NCI-H2107 (cell line): ENCODE measurements around the gene CLIP4.

Experiments
- DNase-seq: peaks from one replicate; lab custom pipeline; 2025; lab: John Stamatoyannopoulos, UW

Gene CLIP4

DNA sequence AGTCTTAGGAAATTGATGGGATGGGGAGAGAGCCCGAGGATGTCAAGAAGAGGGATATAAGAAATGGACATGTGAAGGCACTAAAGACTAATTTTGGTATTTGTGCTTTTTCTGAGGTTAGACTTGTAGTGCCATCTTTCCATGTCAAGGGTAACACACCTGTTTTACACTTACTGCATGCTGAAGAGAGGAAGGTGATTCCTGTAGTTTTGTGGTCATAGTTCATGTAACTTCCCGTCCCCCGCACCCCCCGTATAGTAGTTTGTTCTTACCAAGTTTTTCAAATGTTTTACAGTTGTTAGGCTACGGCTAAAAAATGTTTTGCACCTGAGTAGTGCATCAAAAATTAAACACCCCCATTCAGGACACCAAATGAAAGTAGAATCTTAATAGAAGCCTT, 73.8 kb downstream of the CLIP4 start:
- no peak for DNase-seq

DNA sequence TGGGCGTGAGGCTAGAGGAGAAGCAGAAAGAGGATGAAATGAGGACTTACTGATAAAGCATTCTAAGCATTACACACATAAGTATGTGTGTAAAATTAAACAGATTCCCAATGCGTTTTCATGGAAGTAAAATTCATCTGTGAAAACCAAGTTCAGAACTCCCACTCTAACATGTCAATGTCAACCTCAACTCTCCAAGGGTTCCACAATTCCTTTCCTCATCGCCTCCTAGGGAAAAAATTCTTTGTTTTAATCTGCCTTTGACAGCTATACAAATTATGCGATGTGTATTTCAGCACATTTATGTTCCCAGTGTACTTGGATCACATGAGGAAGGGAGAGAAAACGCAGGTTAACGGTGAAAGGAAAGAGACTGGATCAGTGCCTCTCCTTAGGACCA, 76.6 kb downstream of the CLIP4 start:
- DNase-seq, result no peak

DNA sequence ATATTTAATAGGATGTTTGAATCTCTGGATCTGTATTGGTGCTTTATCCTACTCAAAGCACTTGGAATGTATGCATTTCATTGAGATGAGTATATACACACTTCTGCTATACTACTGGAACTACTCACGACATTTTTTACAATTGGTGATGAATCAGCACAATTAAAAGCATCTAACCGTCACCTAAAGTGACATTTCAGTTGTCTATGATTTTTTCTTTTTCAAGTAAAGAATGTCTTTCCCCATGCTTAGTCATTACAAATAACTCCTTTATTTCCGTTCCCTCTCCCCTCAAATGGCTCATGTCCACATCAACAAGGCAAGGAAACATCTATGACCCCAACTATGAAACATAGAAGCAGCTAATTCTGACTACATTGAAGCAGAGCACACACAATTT, 77.3 kb downstream of the CLIP4 start:
- no peak for DNase-seq

DNA sequence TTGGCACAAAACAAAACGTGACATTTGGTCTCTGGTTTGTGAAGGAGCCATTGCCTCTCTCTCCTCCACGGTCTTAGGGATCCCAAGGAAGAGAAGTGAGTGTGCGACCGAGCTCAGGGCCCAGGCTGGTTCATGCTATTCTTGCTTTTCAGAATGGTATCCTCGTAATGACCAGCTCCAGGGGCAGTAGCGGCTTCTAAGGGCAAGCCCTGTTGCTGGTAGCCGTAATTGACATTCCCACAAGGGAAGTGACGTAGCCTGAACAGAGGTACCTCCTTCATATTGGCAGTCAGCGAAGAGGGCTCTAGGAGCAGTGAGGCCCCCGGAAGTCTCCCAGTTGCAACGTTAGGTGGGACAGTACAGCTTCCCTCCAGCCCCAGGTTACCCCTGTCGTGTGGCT, 77.9 kb downstream of the CLIP4 start:
- DNase-seq, result no peak

DNA sequence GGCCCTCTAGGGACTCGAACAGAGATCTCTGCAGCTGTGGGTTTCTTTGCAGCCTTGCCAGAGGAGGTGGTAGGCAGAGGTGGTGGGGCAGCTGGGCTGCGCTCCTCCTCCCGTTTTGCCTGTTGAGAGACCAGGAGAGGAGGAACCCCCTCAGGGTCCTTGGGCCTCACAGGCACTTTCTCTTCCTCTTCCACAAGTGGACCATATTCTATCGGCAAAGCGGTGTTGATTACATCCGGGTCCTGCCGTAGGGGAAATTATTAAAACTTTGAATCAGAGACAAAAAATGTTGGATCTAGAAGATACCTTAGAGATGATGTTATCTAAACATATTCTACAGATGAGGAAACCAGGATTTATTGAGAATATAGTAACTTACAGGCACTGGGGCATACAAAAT, 78.5 kb downstream of the CLIP4 start:
- no peak for DNase-seq

DNA sequence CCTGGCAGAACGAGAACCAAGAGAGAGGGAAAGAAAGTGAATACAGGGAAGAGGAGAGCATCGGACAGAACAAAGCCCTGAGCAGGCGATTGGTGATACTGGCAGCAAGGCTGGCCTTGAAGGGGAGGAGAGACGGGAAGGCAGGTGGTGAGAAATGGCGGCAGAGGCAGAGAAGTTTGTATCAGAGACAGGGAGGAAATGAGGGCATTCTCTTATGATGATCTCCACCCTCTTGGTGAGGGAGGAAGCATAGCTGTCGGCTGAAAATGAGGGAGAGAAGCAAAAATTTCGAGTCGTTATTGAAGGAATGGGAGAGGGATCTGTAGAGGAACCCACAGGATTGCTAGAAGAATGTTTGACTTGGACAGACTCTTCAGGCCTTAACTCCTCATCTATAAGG, 80.6 kb downstream of the CLIP4 start:
- no peak for DNase-seq

DNA sequence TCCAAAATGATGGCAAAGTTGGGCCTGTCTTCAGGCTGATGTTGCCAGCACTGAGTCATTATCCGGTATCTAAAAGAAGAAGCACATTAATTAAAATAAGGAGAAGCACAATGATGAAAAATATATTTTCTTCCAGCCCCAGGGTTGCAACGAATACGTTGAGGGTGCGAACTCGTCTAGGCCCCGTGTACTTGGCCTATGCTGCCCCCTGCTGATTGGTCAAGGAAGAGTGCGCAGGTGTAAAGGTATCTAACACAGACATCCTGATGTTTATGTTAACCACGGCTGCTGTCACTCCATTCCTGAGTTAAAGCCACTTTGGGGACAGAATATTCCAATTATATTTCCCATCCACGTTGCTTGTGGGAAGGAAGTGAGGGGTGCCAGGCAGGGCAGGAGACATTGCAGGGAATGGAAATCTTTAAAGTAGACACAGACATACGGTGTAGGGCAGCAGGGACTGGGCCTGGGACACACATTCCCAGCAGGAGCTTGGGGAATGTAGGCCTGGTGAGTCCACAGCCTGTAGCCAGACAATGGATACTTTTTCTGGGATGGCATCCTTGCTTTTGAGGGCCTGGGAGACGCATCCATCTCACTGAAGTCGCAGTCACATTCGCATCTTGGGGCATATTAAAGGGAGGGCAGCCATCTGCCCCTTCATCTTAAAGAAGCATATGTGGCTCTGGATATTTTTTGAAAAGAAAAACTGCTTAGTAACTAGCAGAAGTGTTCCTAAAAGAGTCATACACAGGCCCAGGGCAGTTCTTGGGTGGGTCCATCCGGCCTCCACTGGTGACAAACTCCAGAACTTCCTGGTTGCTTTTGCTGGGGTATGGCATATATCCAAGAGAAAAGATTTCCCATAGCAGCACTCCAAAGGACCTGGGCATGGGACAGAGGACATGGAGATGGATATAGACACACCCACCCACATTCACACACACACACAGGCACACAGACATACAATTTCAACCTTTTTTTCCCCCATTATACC, 81.9 kb downstream of the CLIP4 start:
- DNase-seq, result peak; percentile 26

DNA sequence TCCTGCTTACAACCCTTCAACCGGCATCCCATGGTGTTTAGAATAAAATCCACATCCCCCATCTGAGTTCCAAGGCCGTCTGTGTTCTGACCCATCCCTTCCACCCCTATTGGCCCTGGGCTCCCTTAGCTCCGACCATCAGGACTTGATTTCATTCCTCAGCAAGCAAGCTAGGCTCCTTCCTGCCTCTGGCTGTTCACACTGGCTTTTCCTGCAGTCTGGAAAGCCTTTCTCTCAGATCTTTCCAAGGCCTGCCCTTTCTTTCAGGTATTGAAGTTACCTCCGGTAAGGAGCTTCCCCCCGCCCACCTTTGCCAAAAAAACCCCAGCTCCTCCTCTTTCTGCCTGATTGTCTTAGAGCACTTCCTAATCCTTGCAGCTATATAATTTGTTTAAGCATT, 86.8 kb downstream of the CLIP4 start:
- no peak for DNase-seq

DNA sequence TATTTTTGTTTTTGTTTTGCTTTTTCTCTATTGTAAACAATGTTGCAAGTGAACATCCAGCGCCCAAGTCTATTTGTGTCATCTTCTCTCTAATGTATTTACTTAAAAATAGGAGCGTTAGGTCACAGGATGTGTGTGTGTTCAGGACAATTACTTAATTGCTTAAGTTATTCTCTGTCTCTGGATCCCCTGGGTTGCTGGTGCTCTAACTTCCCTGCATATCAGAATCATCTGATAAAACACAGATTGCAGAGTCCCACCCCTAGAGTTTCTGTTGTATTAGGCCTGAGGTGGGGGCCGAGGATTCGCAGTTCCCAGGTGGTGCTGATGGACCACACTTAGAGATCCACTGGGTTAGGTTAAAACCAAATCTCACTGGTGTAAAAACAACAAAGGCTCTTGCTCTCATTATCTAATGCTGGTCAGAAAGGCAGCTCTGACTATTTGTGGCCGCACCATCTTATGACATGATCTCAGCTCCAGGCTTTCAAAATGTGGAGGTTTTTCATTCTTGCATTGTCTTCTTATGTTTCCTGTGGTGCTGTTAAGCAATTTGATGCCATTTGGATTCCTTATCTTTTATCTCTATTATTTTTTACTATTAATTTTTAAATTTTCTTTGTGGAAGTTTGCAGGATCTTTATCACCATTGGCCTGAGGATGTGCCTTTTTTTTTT, 87.7 kb downstream of the CLIP4 start:
- no peak for DNase-seq

DNA sequence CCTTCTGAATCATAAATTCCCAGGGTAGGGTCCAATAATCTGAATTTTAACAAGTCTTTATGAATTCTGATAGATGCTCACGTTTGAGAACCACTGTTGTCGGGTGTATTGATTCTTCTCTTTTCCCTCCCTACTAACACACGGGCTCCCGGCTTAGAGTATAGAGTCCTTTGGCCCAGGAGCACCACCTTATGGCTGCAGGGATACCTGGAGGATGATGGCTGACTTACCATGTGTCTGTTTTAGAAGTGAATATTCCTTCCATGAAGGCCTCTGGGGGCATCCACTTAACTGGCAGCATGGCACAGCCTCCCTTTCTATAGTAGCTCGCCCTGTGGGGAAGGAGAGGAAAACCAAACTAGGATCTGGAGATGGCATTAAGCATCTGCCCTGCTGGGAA, 91.7 kb downstream of the CLIP4 start:
- DNase-seq, result no peak

DNA sequence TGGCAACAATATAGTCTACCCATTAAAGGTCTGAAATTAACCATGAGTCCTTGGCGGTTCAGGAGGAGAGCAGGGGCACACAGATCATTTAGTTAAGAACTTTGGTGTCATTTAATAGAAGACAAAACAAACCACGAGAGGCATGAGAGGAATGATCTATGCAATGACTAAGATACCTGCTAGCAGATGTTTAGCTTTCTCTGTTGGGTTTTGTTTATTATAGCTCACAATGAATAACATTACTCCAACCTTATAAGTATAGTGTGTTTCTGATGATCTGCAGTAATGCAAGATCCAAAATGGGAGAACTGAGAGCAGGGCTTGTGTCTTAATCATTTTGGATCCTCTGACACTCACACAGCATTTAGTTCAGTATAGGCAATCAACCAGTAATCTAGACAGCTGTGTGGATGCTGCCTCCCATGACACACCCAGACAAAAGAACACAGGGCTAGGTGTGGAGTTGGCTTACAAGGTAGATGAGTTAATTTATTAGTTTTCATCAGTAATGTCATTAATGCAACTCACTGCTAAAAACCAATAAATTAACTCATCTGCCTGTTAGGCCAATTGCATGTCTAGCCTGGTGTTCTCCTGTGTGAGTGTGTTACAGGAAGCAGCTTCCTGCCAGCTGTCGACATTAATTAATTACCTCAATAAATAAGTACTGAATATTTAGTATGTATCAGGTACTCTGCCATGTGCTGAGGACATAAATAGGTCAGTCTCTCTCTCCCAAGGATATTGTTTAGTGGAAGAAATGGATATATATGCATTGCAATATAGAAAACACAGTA, 92.3 kb downstream of the CLIP4 start:
- DNase-seq, result no peak

DNA sequence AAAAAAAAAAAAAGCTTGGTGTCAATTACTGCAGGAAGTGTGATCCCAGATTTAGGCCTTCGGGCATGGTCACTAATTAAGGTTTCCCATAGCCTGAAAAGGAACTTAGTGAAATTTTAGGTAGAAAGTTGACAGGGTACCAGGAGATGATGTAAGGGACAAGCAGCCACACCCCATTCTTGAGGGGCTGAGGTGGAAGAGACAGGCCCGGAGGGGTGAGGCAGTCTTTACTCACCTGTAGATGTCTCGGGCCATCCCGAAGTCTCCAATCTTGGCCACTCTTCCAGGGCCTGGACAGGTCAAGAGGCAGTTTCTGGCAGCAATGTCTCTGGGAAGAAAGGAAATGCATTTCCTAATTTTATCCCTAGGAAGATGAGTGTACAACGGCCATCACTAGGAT, 94.3 kb downstream of the CLIP4 start:
- no peak for DNase-seq

DNA sequence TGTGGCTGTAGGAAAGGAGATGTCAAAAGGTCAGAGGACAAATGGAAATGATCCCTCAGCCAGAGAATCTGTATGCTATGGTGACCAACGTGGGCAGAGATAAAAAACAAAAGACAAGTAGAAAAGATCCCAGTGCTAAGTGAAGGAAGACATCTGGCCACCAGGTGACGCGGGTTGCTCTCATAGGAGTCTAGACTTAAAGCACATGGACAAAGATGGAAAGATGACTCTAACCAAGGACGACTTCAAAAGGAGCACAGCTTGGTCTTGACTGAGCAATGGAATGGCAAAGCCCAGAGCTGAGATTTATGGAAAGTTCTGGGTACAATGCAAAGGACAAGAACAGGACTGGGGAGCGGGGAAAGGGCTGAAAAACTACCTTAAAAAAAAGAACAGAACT, 96.8 kb downstream of the CLIP4 start:
- DNase-seq, result no peak

DNA sequence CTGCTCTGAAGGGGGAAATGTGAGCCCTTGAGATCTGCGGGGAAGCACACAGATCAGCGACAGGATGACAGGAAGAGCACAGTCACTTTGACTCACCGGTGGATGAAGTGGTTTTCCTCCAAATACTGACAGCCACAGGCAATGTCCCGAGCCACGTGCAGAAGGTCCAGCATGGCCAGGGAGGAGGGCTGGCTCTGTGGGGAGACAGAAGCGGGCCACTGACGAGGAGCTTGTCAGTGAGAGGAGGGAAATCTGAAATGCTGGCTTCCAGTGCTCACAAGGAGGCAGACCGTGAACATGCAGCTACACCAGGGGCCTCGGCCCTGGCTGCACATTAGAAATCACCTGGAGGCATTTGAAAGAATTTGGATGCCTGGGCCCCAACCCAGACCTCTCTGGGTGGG, 98.7 kb downstream of the CLIP4 start:
- DNase-seq, result no peak

DNA sequence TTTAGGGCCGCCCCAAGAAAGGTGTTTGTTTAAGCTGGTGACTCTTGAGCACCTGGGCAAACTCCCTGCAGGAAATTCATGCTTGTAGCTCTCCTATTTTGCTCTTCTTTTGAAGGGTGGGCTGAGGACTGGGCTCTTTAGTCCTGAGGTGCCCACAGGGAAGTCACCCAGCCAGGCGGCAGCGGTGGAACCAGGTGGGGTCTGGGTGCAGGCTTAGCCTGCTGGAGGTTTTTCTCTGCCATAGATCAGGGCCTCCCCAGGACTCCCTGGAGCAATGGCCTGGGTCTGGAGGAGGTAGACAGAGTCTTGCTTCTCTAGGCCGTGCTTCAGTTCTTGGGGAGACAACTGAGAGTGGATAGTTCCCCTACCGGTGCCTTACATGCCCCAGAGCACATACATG, 99.9 kb downstream of the CLIP4 start:
- no peak for DNase-seq

DNA sequence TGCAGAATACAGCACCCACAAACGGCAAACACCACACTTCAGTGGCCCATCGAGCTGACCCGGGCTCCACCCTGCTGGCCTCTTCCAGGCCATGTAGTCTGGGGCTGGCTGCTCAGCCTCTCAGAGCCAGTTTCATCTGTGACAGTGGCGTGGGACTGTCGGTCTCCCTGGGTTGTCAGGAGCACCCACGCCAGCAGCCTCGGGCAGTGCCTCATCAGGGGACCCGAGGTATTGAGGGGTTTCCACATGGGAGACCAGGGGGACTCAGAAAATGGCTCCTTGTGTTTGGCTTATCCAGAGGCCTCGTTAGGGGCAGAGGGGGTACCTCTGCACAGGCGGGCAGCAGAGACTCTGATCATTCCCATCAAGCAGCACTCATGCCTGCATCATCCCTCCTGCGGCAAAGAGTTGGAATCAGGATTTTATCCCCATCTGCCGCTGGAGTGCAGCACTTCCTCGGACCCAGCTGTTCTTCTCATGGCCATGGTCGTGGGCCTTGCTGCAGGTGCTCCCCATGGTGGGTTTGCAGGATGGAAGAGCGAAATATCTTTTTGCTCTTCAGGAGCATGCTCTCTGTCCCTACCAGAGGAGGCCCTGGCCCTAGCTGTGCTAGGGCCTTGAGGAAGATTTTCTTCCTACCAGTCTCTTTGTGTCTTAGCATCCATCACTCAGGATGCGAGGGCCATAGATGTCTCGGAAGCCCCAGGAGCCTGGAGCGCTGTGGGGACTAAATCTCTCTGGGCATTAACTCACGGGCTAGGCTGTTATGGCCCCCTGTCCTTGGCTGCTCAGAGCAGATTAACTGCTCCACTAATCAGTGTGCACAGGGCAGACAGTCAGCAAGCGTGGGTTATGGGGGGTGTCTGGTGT, 100.8 kb downstream of the CLIP4 start:
- no peak for DNase-seq

DNA sequence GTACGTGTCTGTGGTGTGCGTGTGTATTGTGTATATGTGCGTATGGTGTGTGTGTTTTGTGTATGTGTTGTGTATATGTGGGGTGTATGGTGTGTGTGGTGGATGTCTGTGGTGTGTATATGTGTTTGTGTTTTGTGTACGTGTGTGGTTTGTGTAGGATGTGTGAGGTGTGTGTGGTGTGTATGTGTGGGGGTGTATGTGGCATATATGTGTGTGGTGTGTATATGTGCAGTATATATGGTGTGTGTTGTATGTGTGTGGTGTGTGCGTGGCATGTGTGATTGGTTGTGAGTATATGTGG, 101.3 kb downstream of the CLIP4 start:
- DNase-seq, result no peak

DNA sequence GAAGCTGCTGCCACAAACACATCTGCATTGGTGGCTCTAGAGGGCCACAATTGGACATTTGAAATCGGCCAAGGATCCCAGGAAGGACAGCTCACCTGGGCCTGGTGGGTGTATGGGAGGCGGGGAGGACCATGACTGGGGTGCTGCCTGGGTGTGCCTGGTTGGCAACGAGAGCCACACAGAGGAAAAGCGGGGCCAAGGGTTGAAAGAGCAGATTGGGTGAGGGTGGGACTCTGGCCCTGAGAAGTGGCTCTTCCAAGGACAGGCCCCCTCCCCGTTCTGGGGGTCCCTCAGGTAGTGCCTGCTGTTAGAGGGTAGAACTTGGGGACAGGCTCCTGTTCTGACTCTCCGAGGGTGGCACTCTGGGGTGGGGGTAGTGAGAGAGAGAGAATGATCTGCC, 102.9 kb downstream of the CLIP4 start:
- DNase-seq, result no peak

DNA sequence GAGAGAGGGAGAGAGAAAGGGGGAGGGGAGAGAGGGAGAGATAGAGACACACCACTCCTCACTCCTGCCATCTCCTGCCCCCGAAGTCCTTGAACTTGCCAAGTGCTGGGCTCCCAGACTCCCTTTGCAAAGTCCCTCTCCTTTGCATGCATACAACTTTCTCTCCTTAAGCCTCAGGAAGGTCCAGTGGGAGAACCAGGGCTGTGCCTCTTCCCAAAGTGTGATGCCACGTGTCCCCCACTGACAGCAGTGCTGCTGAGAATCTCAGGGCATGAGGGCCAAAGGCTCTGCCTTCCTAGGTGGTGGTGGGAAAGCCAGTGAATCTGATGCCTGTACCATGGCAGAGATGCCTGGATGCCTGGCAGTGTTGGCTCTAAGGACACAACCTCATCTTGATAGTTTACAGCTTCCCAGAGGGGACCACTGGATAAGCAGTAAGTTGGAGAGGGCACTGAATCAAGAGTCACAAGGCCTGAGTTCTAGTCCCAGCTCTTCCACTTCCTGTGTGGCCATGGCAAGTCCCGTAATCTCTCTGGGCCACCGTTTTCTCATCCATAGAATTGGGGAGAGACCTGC, 103.4 kb downstream of the CLIP4 start:
- no peak for DNase-seq

DNA sequence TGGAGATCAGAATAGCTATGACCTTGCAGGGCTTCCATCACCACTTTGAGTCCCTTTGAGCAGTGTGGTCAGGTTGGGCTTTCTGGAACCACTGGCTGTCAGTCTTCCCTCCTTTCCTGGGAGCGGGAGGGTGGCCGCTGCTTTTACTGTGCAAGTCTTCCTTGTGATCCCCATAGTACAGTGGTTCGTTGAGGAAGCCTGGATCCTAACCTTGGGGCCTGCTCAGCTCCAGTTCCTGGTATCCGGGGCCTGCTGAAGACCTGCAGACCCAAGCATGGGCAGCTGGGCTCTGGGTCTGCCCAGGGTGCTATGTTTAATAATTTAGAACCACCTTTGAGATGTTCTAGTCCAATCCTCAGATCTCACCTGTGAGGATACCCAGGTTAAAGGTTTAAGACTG, 104.2 kb downstream of the CLIP4 start:
- no peak for DNase-seq

DNA sequence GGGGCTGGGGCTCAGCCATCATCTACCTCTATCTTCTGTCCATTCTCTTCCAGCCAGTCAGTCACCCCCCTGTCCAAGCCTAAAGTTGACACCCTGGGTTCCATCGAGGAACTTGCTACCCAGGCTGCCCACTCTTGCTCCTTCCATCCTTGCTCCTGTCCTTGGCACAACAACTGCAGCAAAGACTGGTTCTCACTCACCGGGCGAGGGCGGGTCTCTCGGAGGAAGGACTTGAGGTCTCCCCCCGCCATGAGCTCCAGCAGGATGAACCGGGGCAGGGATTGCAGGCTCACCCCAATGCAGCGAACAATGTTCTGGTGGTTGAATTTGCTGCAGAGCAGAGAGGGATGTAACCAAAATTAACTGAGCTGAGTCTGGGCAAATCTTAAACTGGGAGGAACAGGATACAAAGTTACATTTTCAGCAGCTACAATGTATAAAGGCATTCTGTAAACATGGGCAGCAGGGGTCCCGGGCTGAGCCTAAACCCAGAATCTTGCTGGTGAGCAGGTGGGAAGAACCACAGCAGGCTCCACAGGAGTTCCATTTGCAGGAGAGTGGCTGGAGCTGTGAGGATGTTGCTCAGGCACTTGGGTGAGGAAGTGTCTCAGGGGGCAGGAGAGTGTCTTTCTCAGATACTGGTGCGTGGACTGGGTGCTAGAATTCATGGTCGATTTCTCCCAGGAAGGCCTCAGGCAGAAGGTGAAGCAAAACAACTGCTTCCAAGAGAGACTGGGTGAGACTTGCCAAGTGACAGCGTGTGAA, 105.5 kb downstream of the CLIP4 start:
- no peak for DNase-seq
